ENCODE results near the gene ITGA2B. TPM values are rescaled to one million over a fixed set of nuclear protein-coding genes. Genes with fewer than 3 reads are reported as not detected.

The ITGA2B gene
- total RNA-seq, 2 experiments from 2014 or later: 1.0 to 1.4 TPM

DNA sequence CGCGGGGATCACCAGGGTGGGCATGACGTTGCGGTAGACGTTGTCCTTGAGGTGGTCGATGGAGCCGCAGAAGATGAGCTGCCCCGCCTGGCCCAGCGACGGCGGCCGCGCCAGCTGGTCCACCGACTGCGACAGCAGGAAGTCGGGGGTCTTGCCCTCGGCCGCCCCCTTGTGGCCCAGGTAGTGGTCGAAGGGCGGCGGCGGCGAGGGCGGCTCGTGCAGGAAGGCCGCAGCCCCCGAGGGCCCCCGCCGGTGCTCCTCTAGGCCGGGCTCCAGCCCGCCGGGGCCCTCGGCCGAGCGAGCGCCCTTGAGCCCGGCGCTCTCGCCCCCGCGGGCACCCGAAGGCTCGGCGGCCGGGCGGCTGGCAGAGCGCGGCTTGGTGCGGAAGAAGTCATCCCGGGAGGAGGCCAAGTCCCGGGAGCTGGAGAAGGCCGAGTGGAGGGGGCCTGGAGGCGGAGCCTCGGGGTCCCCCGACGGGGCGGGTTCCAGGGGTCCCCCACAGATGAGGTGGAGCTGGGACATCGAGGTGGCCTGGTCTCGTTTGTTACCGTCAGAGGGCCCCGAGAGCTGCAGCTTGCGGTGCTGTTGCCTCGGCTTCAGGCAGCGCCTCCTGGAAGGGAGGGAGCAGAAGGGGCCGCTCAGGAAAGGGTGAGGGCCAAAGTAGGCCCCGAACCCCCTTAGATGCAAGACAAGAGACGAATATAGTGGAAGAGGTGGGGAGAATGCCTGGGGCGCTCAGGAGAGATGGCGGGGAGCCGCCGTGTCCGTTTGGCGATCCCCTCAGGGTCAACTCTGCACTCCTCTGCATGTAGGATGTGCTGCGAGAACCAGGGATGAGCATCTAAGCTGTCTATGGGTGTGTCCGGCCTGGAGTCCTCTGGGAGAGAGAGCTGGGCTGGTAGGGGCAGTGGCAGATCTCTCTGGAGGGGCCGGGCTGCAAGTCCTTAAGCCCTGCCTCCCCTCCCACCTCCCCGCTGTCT lies 34.6 kb downstream of the ITGA2B start:
- ChIA-PET CTCF (interaction anchor here (0.7 to 2.9 kb wide), 15 partner anchors 8 to 208 kb away, joined by 3 to 15 read pairs (median 5); partner anchors contain the start of genes FAM171A2 and GRN), POLR2A (interaction anchor here (1.0 kb wide), 1 partner anchor 10 kb away, joined by 3 read pairs; the partner anchor contains the start of gene GRN)
- intact Hi-C loops (cut with micrococcal nuclease): no loop called here
- H3K4me1 Mint-ChIP-seq (ENCODE audit: low read depth): peaks cover 7% of the 10 kb centered on the region
- peaks cover 11% of the 10 kb centered on the region for H3K36me3 Mint-ChIP-seq
- no peaks in the 10 kb centered on the region for H3K27me3 Mint-ChIP-seq
- H3K9me3 Mint-ChIP-seq: no peaks in the 10 kb centered on the region
- DNase-seq: peak; percentile 61
- peak overlapping the region; percentile 63 for H3K4me3 Mint-ChIP-seq
- no peak overlapping the region for H3K27ac Mint-ChIP-seq

DNA sequence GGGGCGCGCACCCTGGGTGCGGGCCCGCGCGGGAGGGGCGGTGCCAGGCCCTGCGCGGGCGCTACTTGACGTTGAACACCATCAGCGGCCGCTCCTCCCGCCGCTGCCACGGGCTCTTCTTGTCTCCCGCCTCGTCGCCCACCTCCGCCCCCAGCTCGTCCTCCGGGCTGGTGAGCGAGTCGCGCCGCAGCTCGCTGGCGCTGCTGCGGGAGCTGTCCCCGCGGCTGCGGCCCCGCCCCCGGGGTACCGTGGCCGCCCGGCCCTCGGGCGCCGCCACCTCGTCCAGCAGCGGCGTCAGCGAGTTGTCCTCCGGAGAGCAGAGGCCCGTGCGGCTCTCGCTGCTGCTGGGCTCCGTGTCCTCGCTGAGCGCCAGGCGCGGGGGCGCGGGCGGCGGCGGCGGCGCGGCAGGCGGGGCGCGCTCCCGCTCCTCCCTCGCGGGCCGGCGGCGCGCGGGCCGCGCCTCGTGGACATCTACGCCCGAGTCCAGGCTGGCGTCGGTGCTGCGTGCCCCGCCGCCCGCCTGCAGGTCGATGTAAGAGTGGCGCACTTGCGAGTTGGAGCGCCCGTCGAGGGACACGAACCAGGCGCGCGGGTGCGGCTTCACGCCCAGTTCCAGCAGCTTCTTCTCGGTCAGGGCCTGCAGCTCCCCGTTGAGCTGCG lies 35.6 kb downstream of the ITGA2B start:
- POLR2A ChIA-PET: interaction anchor here (1.0 kb wide), 1 partner anchor 132 kb away, joined by 3 read pairs; no protein-coding TSS in a partner anchor
- CTCF ChIA-PET: interaction anchor here (0.5 to 2.9 kb wide), 17 partner anchors 8 to 207 kb away, joined by 3 to 15 read pairs (median 5); partner anchors contain the start of genes FAM171A2 and GRN

DNA sequence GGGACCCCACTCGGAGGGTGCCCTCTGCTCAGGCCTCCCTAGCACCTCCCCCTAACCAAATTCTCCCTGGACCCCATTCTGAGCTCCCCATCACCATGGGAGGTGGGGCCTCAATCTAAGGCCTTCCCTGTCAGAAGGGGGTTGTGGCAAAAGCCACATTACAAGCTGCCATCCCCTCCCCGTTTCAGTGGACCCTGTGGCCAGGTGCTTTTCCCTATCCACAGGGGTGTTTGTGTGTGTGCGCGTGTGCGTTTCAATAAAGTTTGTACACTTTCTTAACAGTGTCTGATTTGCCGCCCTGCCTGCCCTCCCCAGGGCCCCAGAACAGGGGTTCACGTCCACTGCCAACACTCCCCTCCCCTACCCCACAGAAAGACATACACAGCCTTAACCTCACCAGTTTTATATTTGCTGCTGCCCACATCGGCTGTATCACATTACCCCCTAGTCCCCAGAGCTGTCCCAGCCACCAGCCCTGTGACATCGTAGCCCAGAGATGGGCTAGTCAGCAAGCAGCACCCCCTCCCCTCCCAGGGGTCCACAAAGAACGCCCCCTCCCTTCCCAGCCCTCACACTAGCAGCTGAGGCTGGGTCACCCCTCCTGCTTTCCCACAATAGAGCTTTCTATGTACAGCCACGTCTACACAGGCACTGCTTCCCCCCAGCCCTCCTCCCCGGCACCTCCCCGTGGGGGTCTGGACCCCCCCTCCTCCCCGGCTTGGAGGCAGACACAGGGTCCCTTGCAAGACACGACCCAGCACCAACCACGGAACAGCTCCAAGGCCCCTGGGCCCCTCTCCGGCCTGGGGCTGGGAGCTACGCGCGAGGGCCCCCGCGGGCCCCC lies 36.4 kb downstream of the ITGA2B start:
- DNase-seq: no peak
- H3K4me3 Mint-ChIP-seq: peak overlapping the region; percentile 35
- no peaks in the 10 kb centered on the region for H3K27me3 Mint-ChIP-seq
- peaks cover 11% of the 10 kb centered on the region for H3K36me3 Mint-ChIP-seq
- H3K4me1 Mint-ChIP-seq (ENCODE audit: low read depth): peaks cover 10% of the 10 kb centered on the region
- intact Hi-C loops (cut with micrococcal nuclease): no loop called here
- POLR2A ChIA-PET: interaction anchor here (1.0 kb wide), 1 partner anchor 132 kb away, joined by 3 read pairs; no protein-coding TSS in a partner anchor
- H3K27ac Mint-ChIP-seq: no peak overlapping the region
- H3K9me3 Mint-ChIP-seq: no peaks in the 10 kb centered on the region
- CTCF ChIA-PET: interaction anchor here (0.6 to 2.6 kb wide), 9 partner anchors 8 to 389 kb away, joined by 3 to 15 read pairs (median 5); partner anchors contain the start of genes FAM171A2 and GRN

More for the DNA sequence above, 35.6 kb downstream of the ITGA2B start:
- Mint-ChIP-seq H3K9me3 (no peaks in the 10 kb centered on the region), H3K36me3 (peaks cover 11% of the 10 kb centered on the region), H3K4me3 (peak overlapping the region; percentile 37), H3K27ac (no peak overlapping the region), H3K27me3 (no peaks in the 10 kb centered on the region), H3K4me1 (ENCODE audit: low read depth) (peaks cover 4% of the 10 kb centered on the region)
- intact Hi-C loops (cut with micrococcal nuclease): no loop called here
- DNase-seq: peak; percentile 20

DNA sequence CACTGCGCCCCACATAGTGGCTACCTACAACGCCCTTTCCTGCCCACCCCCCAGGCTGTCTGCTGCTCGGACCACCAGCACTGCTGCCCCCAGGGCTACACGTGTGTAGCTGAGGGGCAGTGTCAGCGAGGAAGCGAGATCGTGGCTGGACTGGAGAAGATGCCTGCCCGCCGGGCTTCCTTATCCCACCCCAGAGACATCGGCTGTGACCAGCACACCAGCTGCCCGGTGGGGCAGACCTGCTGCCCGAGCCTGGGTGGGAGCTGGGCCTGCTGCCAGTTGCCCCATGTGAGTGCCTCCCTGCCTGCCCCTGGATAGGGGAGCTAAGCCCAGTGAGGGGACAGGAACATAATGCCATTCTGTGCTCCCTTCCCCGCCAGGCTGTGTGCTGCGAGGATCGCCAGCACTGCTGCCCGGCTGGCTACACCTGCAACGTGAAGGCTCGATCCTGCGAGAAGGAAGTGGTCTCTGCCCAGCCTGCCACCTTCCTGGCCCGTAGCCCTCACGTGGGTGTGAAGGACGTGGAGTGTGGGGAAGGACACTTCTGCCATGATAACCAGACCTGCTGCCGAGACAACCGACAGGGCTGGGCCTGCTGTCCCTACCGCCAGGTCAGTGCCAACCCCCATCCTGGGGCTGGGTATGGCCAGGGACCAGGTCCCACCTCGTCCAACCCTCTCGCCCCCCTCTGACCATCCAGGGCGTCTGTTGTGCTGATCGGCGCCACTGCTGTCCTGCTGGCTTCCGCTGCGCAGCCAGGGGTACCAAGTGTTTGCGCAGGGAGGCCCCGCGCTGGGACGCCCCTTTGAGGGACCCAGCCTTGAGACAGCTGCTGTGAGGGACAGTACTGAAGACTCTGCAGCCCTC lies 37.3 kb downstream of the ITGA2B start:
- Mint-ChIP-seq H3K27me3 (no peaks in the 10 kb centered on the region), H3K9me3 (no peaks in the 10 kb centered on the region), H3K4me3 (no peak overlapping the region), H3K4me1 (ENCODE audit: low read depth) (peaks cover 10% of the 10 kb centered on the region), H3K27ac (no peak overlapping the region), H3K36me3 (peaks cover 11% of the 10 kb centered on the region)
- intact Hi-C loops (cut with micrococcal nuclease): no loop called here
- CTCF ChIA-PET: interaction anchor here (0.6 to 5.2 kb wide), 9 partner anchors 11 to 408 kb away, joined by 3 to 32 read pairs (median 6); partner anchors contain the start of gene FAM171A2
- DNase-seq: no peak
- POLR2A ChIA-PET: no interaction called here

DNA sequence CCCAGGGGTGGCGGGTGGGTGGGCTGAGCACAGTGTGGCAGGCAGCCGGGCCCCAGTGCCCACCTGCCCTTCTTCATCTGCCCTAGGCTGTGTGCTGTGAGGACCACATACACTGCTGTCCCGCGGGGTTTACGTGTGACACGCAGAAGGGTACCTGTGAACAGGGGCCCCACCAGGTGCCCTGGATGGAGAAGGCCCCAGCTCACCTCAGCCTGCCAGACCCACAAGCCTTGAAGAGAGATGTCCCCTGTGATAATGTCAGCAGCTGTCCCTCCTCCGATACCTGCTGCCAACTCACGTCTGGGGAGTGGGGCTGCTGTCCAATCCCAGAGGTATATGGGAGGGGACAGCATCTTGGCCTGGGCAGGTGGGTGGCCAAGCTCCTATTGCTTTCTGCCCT lies 38.0 kb downstream of the ITGA2B start:
- Mint-ChIP-seq H3K4me3 (no peak overlapping the region), H3K36me3 (peaks cover 11% of the 10 kb centered on the region), H3K27ac (no peak overlapping the region), H3K4me1 (ENCODE audit: low read depth) (peaks cover 10% of the 10 kb centered on the region), H3K9me3 (no peaks in the 10 kb centered on the region), H3K27me3 (no peaks in the 10 kb centered on the region)
- POLR2A ChIA-PET: no interaction called here
- CTCF ChIA-PET: interaction anchor here (0.6 to 5.2 kb wide), 13 partner anchors 11 to 407 kb away, joined by 3 to 32 read pairs (median 4); partner anchors contain the start of genes FAM171A2 and TMUB2
- intact Hi-C loops (cut with micrococcal nuclease): no loop called here
- no peak for DNase-seq

DNA sequence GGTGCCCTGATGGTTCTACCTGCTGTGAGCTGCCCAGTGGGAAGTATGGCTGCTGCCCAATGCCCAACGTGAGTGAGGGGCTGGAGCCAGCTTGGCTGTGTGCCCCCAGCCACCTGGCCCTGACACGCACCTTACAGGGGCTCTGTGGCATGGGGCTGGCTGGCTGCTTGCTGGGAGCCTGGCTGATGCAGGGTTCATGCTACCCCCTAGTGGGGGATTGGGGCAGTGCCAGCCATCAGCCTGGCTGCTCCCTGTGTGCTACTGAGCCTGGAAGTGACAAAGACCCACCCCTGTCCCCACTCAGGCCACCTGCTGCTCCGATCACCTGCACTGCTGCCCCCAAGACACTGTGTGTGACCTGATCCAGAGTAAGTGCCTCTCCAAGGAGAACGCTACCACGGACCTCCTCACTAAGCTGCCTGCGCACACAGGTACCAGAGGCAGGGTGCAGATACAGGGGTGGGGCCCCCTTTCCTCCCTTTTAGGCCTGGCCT lies 38.7 kb downstream of the ITGA2B start:
- Mint-ChIP-seq H3K4me1 (ENCODE audit: low read depth) (peaks cover 17% of the 10 kb centered on the region), H3K9me3 (no peaks in the 10 kb centered on the region), H3K36me3 (peaks cover 11% of the 10 kb centered on the region), H3K4me3 (no peak overlapping the region), H3K27me3 (no peaks in the 10 kb centered on the region), H3K27ac (no peak overlapping the region)
- peak; percentile 81 for DNase-seq
- ChIA-PET CTCF (interaction anchor here (0.8 to 5.2 kb wide), 16 partner anchors 9 to 280 kb away, joined by 3 to 32 read pairs (median 4); partner anchors contain the start of genes FAM171A2, HDAC5 and TMUB2), POLR2A (interaction anchor here (1.2 kb wide), 2 partner anchors 130 to 141 kb away, joined by 4 to 5 read pairs; no protein-coding TSS in a partner anchor)
- intact Hi-C loops (cut with micrococcal nuclease): no loop called here

DNA sequence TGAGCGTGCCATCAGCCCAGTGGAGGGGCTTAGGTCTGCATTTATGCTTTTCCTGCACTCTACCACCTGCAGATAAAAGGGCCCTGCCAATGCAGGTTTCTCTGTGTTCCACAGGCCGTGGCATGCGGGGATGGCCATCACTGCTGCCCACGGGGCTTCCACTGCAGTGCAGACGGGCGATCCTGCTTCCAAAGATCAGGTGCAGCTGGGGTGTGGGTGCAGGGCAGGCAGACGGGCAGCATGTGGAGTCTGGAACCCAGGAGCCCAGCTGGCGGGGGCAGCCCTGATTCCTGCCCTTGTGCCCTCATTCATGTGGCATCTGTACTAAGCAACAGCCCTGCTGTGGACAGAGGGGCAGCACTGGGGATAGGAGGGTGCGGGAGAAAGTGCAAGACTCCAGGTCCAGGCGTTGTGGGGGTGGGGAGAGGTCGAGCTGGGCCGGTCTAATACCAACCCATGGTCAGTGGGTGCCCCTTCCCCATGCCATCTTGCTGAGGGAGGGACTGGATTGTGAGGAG lies 39.8 kb downstream of the ITGA2B start:
- no peak overlapping the region for H3K27ac Mint-ChIP-seq
- peaks cover 11% of the 10 kb centered on the region for H3K36me3 Mint-ChIP-seq
- ChIA-PET POLR2A (interaction anchor here (1.2 kb wide), 2 partner anchors 129 to 140 kb away, joined by 4 to 5 read pairs; no protein-coding TSS in a partner anchor), CTCF (interaction anchor here (0.6 to 5.2 kb wide), 14 partner anchors 8 to 226 kb away, joined by 3 to 32 read pairs (median 4); partner anchors contain the start of genes FAM171A2, HDAC5 and TMUB2)
- DNase-seq: no peak
- peaks cover 24% of the 10 kb centered on the region for H3K4me1 Mint-ChIP-seq (ENCODE audit: low read depth)
- no peaks in the 10 kb centered on the region for H3K9me3 Mint-ChIP-seq
- no peak overlapping the region for H3K4me3 Mint-ChIP-seq
- H3K27me3 Mint-ChIP-seq: no peaks in the 10 kb centered on the region
- intact Hi-C loops (cut with micrococcal nuclease): no loop called here

DNA sequence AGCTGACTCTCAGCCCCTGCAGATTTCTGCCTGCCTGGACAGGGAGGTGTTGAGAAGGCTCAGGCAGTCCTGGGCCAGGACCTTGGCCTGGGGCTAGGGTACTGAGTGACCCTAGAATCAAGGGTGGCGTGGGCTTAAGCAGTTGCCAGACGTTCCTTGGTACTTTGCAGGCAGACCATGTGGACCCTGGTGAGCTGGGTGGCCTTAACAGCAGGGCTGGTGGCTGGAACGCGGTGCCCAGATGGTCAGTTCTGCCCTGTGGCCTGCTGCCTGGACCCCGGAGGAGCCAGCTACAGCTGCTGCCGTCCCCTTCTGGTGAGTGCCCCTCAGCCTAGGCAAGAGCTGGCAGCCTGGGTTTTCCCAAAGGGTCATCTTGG lies 40.5 kb downstream of the ITGA2B start:
- no peak overlapping the region for H3K4me3 Mint-ChIP-seq
- no peak for DNase-seq
- intact Hi-C loops (cut with micrococcal nuclease): no loop called here
- no peaks in the 10 kb centered on the region for H3K27me3 Mint-ChIP-seq
- CTCF ChIA-PET: interaction anchor here (2.3 to 5.2 kb wide), 3 partner anchors 9 to 139 kb away, joined by 8 to 32 read pairs (median 19); no protein-coding TSS in a partner anchor
- H3K4me1 Mint-ChIP-seq (ENCODE audit: low read depth): peaks cover 24% of the 10 kb centered on the region
- POLR2A ChIA-PET: no interaction called here
- H3K36me3 Mint-ChIP-seq: peaks cover 11% of the 10 kb centered on the region
- H3K27ac Mint-ChIP-seq: no peak overlapping the region
- H3K9me3 Mint-ChIP-seq: no peaks in the 10 kb centered on the region

DNA sequence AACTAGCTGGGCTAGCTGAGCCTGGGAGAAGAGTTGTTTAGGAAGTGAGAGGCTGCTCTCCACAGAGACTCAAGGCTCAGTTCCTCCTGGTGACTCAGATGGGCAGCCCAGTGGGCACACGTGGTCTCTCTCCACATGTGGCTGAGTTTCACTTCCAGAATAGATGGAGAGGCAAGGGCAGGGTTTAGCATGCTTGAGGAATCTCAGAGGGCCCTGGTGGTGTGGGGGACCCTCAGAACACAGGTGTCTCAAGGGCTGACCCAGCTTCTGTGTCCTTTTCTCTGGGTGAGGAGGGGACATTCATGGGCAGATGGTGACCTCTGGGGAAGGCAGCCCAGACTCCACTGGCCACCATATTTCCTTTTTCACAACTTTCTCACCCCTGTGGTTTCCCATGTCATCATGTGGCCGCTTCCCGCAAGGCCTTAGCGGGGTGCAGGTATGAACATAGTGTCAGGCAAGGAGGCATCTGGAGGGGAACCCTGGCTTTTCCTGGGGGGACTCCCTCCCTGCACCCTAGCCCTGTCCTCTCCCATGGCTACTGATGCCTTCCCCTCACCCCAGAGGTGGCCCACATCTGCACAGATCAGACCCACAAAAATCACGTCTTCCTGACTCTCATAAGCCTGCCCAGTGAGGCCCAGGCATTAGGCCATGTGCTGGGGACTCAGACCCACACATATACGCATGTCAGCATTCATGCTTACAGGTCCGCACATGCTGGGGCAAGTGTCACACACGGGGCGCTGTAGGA lies 41.0 kb downstream of the ITGA2B start:
- peaks cover 11% of the 10 kb centered on the region for H3K36me3 Mint-ChIP-seq
- intact Hi-C loops (cut with micrococcal nuclease): no loop called here
- peak; percentile 27 for DNase-seq
- no peaks in the 10 kb centered on the region for H3K27me3 Mint-ChIP-seq
- H3K4me1 Mint-ChIP-seq (ENCODE audit: low read depth): peaks cover 24% of the 10 kb centered on the region
- ChIA-PET POLR2A (no interaction called here), CTCF (interaction anchor here (0.6 to 5.2 kb wide), 5 partner anchors 10 to 225 kb away, joined by 3 to 32 read pairs (median 8); partner anchors contain the start of gene HDAC5)
- no peaks in the 10 kb centered on the region for H3K9me3 Mint-ChIP-seq
- no peak overlapping the region for H3K4me3 Mint-ChIP-seq
- H3K27ac Mint-ChIP-seq: no peak overlapping the region

Measured in activated CD4-positive, alpha-beta memory T cell treated with anti-CD3 and anti-CD28 coated beads for 36 hours (primary cell).